ENCODE measurements around the gene RIPK1. TPM values are rescaled to one million over a fixed set of nuclear protein-coding genes. Genes with fewer than 3 reads are reported as not detected.
"Not testable (repeated sequence)": the region's sequence is repeated elsewhere in the genome, so short reads cannot be mapped to it uniquely, and the experiment has no call there.

Gene RIPK1
- total RNA-seq, 1 donor from 2014 or later = 20.1 TPM

DNA sequence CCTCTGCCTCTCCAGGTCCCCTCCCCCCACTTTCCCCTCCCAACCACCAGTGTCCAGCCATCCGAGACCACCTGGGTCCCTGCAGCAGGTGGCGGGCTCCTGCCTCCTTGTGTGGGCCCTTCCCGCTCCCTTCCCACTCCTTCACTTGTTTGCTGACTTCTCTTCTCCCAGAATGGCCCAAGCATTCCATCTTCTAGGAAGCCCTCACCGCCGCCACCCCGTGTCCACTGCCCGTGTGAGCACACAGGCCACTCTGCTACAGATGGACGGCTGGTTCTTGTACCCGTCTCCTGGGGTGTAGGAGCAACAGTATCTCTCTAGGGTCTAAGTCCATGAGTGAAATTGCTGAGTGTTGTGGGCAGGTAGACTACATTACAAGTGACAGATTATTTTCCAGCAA is 65.2 kb downstream of the RIPK1 start:
- intact Hi-C loops (cut with DNase I) = no loop called here

DNA sequence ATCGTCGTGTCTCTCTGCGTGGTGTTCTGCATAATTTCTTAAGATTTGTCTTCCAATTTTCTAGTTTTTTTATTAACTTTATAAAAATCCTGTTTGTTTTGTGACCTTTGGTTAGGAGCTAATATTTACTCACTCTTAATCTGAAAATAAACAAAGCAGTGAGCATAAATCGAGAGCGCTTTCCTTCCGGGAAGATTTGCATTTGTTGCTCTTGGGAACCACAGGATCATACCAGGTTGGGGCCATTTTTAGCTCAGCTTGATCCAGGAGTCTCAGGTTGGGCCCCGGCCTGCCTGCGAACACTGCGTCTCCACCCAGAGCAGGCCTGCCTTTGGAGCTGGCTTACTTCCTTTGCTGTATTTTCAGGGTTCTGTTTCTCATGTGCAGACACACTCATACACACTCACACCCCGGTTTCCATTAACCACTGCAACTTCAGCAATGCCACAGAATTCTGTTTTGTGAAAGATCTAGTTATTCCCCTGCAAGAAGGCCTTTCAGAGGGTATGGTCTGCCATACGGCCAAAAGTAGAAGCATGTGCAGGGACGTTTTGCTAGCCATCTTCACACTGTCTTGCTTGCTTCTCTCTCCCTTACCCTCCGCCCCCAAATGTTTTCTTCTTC is 67.5 kb downstream of the RIPK1 start:
- no peak for DNase-seq (ENCODE audit: low spot score in 2 of 2)
- intact Hi-C loops (cut with DNase I) = no loop called here
- H3K4me1 ChIP-seq = no peaks in the 10 kb centered on the region
- peaks cover 31 to 54% of the 10 kb centered on the region in 2 donors for H3K36me3 ChIP-seq
- H3K27ac ChIP-seq = no peak overlapping the region
- no peaks in the 10 kb centered on the region for H3K9me3 ChIP-seq
- TF ChIP-seq, protein P1, sequence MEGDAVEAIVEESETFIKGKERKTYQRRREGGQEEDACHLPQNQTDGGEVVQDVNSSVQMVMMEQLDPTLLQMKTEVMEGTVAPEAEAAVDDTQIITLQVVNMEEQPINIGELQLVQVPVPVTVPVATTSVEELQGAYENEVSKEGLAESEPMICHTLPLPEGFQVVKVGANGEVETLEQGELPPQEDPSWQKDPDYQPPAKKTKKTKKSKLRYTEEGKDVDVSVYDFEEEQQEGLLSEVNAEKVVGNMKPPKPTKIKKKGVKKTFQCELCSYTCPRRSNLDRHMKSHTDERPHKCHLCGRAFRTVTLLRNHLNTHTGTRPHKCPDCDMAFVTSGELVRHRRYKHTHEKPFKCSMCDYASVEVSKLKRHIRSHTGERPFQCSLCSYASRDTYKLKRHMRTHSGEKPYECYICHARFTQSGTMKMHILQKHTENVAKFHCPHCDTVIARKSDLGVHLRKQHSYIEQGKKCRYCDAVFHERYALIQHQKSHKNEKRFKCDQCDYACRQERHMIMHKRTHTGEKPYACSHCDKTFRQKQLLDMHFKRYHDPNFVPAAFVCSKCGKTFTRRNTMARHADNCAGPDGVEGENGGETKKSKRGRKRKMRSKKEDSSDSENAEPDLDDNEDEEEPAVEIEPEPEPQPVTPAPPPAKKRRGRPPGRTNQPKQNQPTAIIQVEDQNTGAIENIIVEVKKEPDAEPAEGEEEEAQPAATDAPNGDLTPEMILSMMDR (IDR thresholded peaks at IDR 0.05) = no peak
- no peaks in the 10 kb centered on the region for H3K27me3 ChIP-seq
- H3K4me3 ChIP-seq = no peak overlapping the region

More for the DNA sequence above, 65.2 kb downstream of the RIPK1 start:
- peaks cover 32 to 50% of the 10 kb centered on the region in 2 donors for H3K36me3 ChIP-seq
- no peaks in the 10 kb centered on the region for H3K27me3 ChIP-seq
- no peak overlapping the region for H3K27ac ChIP-seq
- H3K9me3 ChIP-seq = no peaks in the 10 kb centered on the region
- TF ChIP-seq, protein P1 (IDR thresholded peaks at IDR 0.05) = no peak
- DNase-seq (ENCODE audit: low spot score in 2 of 2) = no peak
- no peaks in the 10 kb centered on the region for H3K4me1 ChIP-seq
- H3K4me3 ChIP-seq = no peak overlapping the region

DNA sequence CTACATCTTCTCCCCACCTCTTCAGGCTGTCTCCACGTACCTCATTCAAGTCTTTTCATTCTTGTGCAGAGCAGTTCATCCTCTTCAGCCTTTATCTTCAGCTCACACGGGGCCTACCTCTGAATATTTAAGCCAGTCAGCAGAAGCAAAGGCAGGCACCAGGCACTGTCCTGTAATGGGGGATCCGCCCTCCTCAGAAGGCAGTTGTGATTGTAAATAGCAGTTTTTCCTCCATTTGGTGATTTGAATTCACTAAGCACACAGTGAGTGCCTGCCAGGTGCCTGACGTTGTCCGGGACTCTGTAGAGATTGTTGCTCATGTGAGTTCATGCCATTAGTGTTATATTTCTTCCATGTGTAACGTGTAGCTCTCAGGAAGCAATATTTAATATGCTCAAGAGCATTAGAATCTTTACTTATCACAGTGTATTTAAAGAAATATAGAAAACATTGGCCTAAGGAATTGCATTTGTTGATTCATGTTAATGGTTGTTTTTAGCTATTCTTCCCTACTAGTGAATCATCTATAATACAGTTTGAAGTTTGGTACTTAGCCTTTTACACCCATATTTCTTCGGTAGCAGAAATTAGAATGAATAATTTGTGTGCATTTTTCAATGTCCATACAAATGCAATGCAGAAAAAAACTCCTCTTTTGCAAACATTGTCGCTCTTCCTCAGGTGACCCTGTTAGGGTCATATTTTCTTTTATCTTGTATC is 68.2 kb downstream of the RIPK1 start:
- Histone ChIP-seq H3K9me3 (no peaks in the 10 kb centered on the region), H3K27me3 (no peaks in the 10 kb centered on the region), H3K27ac (no peak overlapping the region), H3K36me3 (peaks cover 33 to 59% of the 10 kb centered on the region in 2 donors), H3K4me3 (no peak overlapping the region), H3K4me1 (no peaks in the 10 kb centered on the region)
- DNase-seq (ENCODE audit: low spot score in 2 of 2) = no peak
- TF ChIP-seq, protein P1 (IDR thresholded peaks at IDR 0.05) = no peak
- intact Hi-C loops (cut with DNase I) = no loop called here

DNA sequence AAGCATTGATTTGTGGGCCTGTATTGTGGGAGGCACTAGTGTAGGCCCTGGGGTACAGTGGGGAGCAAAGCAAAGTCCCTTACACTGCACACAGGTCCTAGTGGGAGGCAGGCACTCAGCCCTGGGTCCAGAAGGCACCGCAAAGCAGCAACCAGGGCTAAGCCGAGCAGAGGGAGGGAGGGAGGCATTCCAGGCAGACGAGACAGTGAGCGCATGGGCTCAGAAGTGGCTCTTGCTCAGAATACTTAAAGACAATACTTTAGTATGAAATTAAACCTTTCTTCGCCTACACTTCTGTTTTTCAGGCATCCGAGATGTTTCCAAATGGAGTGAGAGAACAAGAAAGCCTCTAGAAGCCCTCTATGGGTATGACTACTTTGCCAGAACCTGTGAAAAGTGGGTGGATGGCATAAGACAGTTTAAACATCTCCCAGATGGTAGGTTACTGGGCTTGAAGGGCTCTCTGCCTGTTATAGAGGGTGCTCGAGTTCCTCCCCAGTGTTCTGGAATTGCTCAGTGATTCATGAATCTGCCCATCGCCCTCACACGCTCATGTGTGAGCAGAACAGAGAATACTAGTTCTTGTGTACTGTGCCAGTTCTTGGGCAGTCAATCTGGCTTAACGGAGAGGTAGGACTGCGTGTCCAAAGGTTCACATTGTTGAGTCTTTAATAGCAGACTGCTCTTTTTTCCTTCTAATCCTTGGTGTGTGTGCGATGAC is 68.9 kb downstream of the RIPK1 start:
- H3K4me1 ChIP-seq = no peaks in the 10 kb centered on the region
- peaks cover 36 to 61% of the 10 kb centered on the region in 2 donors for H3K36me3 ChIP-seq
- H3K27ac ChIP-seq = no peak overlapping the region
- TF ChIP-seq, protein P1 (IDR thresholded peaks at IDR 0.05) = no peak
- no peak overlapping the region for H3K4me3 ChIP-seq
- intact Hi-C loops (cut with DNase I) = no loop called here
- no peaks in the 10 kb centered on the region for H3K27me3 ChIP-seq
- H3K9me3 ChIP-seq = no peaks in the 10 kb centered on the region
- DNase-seq (ENCODE audit: low spot score in 2 of 2) = no peak

DNA sequence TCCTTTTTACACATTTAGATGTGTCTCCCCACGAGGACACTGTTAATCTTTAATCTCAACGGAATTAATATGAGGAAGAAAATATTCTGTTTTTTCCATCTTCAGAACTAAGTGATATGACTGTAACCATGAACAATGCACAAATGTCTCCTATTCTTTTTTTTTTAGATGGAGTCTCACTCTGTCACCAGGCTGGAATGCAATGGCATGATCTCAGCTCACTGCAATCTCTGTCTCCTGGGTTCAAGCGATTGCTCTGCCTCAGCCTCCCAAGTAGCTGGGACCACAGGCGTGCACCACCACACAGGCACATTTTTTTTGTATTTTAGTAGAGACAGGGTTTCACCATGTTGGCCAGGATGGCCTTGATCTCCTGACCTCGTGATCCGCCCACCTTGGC is 69.6 kb downstream of the RIPK1 start:
- DNase-seq (ENCODE audit: low spot score in 2 of 2); H3K27me3 ChIP-seq; intact Hi-C loops (cut with DNase I); H3K9me3 ChIP-seq; H3K27ac ChIP-seq; H3K4me3 ChIP-seq; H3K4me1 ChIP-seq: not testable (repeated sequence)
- H3K36me3 ChIP-seq = peaks cover 36 to 65% of the 10 kb centered on the region in 2 donors

DNA sequence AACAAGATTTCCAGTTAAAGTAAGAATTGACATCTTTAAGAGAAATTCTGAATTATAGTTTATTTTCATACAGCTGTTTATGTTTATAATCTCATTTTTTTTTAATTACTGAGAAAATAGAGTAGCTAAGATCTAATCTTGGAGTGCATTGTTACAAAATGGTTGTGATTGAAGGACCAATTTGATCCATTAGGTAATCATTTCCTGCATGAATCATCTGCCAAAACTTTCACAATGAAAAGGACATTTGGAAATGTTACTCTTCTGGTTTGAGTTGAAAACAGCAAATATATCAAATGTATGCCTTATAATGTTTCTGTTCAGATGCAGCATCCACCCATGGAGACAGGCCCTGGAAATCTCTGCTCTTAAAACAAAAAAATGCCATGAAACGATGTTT is 70.0 kb downstream of the RIPK1 start:
- H3K27me3 ChIP-seq = no peaks in the 10 kb centered on the region
- no peak overlapping the region for H3K4me3 ChIP-seq
- no peaks in the 10 kb centered on the region for H3K9me3 ChIP-seq
- H3K36me3 ChIP-seq = peaks cover 38 to 66% of the 10 kb centered on the region in 2 donors
- no peak for DNase-seq (ENCODE audit: low spot score in 2 of 2)
- H3K4me1 ChIP-seq = no peaks in the 10 kb centered on the region
- TF ChIP-seq, protein P1 (IDR thresholded peaks at IDR 0.05) = no peak
- intact Hi-C loops (cut with DNase I) = no loop called here
- no peak overlapping the region for H3K27ac ChIP-seq

All from ascending aorta (tissue), 2 donors.